Activated B cell treated with CpG ODN at 0.5 μM for 24 hours (primary cell): ENCODE results near the gene MPRIP. TPM values are rescaled to one million over a fixed set of nuclear protein-coding genes. Genes with fewer than 3 reads are reported as not detected.

Experiments used
- ATAC-seq: fragments of 200-7000 bp; cut with Tn5 transposase; one replicate; pipeline ENCODE4 v1.10.0; 2021; ENCODE audit warnings: low read depth, mild to moderate bottlenecking, moderate library complexity
- CTCF ChIA-PET: fragments of 350-600 bp; sonication (Branson Sonifier 250); formaldehyde crosslinking; loops from one replicate; lab custom pipeline; 2021; ENCODE audit warnings: antibody characterized with exemption; lab: Charles Lee
- POLR2A ChIA-PET: fragments of 350-600 bp; sonication (Branson Sonifier 250); formaldehyde crosslinking; loops from one replicate; lab custom pipeline; 2021; ENCODE audit warnings: antibody characterized with exemption; lab: Charles Lee
- DNase-seq: peaks from one replicate; pipeline ENCODE4 v3.0.0; 2022
- H3K27ac Mint-ChIP-seq: one replicate; pipeline ENCODE4 v1.8.0; 2020; ENCODE audit warnings: mixed read lengths
- H3K27me3 Mint-ChIP-seq: one replicate; pipeline ENCODE4 v1.8.0; 2021; ENCODE audit warnings: mixed read lengths
- H3K36me3 Mint-ChIP-seq: one replicate; pipeline ENCODE4 v1.8.0; 2021; ENCODE audit warnings: low read depth, mixed read lengths
- H3K4me1 Mint-ChIP-seq: one replicate; pipeline ENCODE4 v1.8.0; 2021; ENCODE audit warnings: mixed read lengths
- H3K4me3 Mint-ChIP-seq: one replicate; pipeline ENCODE4 v1.8.0; 2020; ENCODE audit warnings: mild to moderate bottlenecking, mixed read lengths
- H3K9me3 Mint-ChIP-seq: one replicate; pipeline ENCODE4 v1.8.0; 2020; ENCODE audit warnings: mixed read lengths
- intact Hi-C: fragments of 100-400 bp; cut with micrococcal nuclease; formaldehyde crosslinking; loops from one replicate; pipeline ENCODE4 v1.15.1; 2024
- total RNA-seq: library from RNA; stranded (reverse); gene quantifications from 2 replicates; pipeline ENCODE4 v1.2.3, GENCODE V29; 2022
- TF ChIP-seq, protein P1 (sequence below): fragments of 200-600 bp; IDR thresholded peaks from one replicate; pipeline ENCODE4 v1.8.0; 2022; ENCODE audit warnings: antibody characterized with exemption, mild to moderate bottlenecking

MPRIP gene
- total RNA-seq, 1 donor from 2014 or later: 231 TPM

DNA sequence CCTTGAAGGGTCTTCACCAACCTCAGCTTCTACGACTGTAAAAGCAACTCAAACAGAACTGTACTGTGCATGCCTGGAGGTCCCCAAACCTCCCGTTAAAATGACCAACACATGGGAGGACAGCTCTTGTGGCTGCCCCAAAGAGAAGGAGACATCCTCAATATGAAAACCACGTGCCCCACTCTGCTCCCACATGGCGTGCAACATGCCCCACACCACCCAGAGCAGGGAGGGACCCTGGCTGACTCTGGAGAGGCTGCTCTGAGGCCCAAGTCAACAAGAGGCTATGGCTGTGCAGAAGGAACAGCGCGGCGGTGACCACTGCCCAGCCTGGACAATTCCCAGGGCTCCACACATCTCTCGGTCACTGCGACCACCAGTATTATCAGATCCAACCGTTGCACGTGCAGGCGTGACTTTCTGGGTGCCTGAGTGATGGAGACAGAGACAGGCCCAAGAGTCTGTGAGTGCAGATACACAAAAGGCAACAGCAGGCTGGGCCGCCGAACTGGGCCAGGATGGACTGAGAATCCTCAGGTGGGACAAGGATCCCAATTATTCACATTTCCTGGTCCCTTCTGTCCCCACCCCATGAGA, 162.5 kb downstream of the MPRIP start:
- TF ChIP-seq, protein P1, sequence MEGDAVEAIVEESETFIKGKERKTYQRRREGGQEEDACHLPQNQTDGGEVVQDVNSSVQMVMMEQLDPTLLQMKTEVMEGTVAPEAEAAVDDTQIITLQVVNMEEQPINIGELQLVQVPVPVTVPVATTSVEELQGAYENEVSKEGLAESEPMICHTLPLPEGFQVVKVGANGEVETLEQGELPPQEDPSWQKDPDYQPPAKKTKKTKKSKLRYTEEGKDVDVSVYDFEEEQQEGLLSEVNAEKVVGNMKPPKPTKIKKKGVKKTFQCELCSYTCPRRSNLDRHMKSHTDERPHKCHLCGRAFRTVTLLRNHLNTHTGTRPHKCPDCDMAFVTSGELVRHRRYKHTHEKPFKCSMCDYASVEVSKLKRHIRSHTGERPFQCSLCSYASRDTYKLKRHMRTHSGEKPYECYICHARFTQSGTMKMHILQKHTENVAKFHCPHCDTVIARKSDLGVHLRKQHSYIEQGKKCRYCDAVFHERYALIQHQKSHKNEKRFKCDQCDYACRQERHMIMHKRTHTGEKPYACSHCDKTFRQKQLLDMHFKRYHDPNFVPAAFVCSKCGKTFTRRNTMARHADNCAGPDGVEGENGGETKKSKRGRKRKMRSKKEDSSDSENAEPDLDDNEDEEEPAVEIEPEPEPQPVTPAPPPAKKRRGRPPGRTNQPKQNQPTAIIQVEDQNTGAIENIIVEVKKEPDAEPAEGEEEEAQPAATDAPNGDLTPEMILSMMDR: no peak
- ChIA-PET CTCF (no interaction called here), POLR2A (interaction anchor here (1.3 kb wide), 1 partner anchor 12 kb away, joined by 4 read pairs; no protein-coding TSS in a partner anchor)
- Mint-ChIP-seq H3K27me3 (no peaks in the 10 kb centered on the region), H3K9me3 (no peaks in the 10 kb centered on the region), H3K4me3 (peak overlapping the region; percentile 87), H3K36me3 (peaks cover 11% of the 10 kb centered on the region), H3K27ac (no peak overlapping the region), H3K4me1 (peaks cover 23% of the 10 kb centered on the region)
- intact Hi-C loops: no loop called here
- no peak for ATAC-seq
- no peak for DNase-seq

DNA sequence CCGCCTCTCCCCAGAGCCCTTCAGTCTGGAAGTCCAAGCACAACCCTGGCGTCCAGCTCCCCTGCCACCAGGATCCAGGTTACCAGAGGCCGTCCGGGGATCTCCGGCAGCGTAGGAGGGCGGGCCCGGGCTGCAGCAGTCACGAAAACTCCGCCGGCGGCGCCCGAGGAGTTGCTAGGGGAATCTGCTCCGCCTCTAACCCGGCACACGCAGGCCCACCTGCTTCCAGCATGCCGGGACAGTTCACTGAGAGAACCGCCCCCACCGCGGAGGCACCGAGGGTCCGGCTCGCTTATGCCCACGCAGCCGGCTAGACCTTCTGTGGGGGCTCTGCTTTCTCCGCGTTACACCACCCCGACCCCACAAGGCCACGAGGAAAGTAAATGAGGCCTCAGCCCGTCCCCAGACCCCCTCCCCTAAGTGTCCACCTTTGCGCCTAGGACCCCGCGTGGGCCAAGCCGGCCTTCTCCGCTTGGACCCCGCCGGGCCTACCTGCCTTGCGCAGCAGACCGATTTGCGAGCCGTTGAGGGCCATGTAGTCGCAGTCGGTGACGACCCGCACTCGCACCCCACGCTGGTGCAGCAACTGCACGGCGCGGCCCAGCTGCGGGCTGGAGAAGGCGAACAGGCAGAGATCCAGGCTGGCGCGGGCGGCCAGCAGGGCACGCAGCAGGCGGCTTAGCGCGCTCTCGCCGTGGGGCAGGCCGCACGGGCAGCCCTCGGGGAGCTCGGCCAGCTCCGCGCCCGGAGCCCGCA, 163.3 kb downstream of the MPRIP start:
- Mint-ChIP-seq H3K27me3 (no peaks in the 10 kb centered on the region), H3K4me1 (peaks cover 23% of the 10 kb centered on the region), H3K4me3 (peak overlapping the region; percentile 87), H3K36me3 (peaks cover 11% of the 10 kb centered on the region), H3K27ac (peak overlapping the region; percentile 83), H3K9me3 (no peaks in the 10 kb centered on the region)
- ChIA-PET POLR2A (interaction anchor here (1.3 kb wide), 1 partner anchor 13 kb away, joined by 4 read pairs; no protein-coding TSS in a partner anchor), CTCF (no interaction called here)
- TF ChIP-seq, protein P1: no peak
- ATAC-seq (peak; percentile 38), DNase-seq (peak; percentile 42)
- intact Hi-C loops: loop anchor here (1.0 kb wide), 3 partner anchors 32 to 203 kb away; partner anchors contain the start of genes COPS3 and FLCN

DNA sequence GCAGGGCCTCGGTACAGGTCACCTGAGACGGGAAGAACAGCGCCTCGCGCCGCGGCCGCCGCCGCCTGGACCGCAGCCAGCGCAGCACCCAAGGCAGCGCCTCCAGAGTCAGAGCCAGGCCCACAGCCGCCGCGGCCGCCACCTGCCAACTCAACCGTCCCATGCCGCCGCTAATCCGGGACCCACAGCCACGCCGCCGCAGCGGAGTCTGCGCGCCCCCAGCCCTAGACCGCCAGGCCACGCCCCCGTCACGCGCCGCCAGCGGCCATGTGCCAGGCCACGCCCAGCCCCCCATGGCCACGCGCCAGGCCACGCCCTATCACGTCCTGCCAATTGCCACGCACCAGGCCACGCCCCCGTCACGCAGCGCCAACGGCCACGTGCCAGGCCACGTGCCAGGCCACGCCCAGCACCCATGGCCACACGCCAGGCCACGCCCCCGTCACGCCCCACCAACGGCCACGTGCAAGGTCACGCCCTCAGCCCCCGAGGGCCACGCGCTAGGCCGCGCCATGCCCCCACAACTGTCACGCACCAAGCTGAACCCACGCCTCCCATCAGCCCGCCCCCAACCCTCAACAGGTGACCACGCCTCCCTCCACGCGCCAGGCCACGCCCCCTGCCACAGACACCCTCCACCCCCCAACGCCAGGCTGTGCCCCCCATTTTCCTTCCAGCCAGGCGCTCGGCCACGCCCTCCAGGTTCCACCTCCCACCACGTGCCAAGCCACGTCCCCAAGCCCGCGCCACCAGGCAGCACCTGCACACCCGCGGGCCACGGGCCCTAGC, 164.1 kb downstream of the MPRIP start, which contains the start of gene PLD6:
Gene PLD6, minus strand, starts transcription at position 210 of the 789 bp plus-strand sequence. Its CDS starts 47 bp downstream, at position 163.
- Mint-ChIP-seq H3K4me1 (peaks cover 23% of the 10 kb centered on the region), H3K4me3 (peak within 1 kb of the TSS; percentile 87), H3K36me3 (peaks cover 9% of the 10 kb centered on the region), H3K27ac (peak within 1 kb of the TSS; percentile 83), H3K9me3 (no peaks in the 10 kb centered on the region), H3K27me3 (no peaks in the 10 kb centered on the region)
- DNase-seq (peak; percentile 84), ATAC-seq (peak; percentile 81)
- TF ChIP-seq, protein P1: no peak
- intact Hi-C loops: loop anchor here (1.0 kb wide), 3 partner anchors 31 to 204 kb away; partner anchors contain the start of genes COPS3 and FLCN
- ChIA-PET CTCF (no interaction called here), POLR2A (interaction anchor here (0.6 to 1.3 kb wide), 2 partner anchors 100 to 160 kb away, joined by 3 read pairs; no protein-coding TSS in a partner anchor)

DNA sequence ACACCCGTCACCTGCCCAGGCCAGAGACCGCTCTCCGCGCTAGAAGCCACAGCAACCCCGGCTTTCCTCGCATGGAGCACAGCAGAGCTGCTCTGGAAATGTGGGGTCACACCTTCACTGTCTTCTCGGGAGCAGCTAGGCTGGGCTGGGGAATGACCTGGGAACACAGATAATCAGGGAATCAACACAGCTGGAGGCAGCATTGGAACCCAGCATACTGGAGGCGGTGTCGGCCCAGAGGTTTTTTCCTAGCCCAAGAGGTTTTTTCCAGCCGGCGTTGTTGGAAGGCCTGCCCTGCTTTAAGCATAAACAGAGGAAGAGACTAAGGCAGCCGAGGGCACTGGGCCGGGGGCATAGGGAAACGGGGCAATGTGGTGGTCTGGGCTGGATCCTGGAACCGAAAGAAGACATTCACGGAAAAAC, 164.7 kb downstream of the MPRIP start:
- ChIA-PET CTCF (no interaction called here), POLR2A (interaction anchor here (0.6 to 1.3 kb wide), 2 partner anchors 99 to 161 kb away, joined by 3 read pairs; no protein-coding TSS in a partner anchor)
- no peaks in the 10 kb centered on the region for H3K9me3 Mint-ChIP-seq
- H3K4me1 Mint-ChIP-seq: peaks cover 23% of the 10 kb centered on the region
- H3K4me3 Mint-ChIP-seq: peak overlapping the region; percentile 56
- peak overlapping the region; percentile 35 for H3K27ac Mint-ChIP-seq
- TF ChIP-seq, protein P1: no peak
- ATAC-seq (no peak), DNase-seq (no peak)
- intact Hi-C loops: loop anchor here (1.0 kb wide), 3 partner anchors 30 to 205 kb away; partner anchors contain the start of genes COPS3 and FLCN
- H3K36me3 Mint-ChIP-seq: peaks cover 9% of the 10 kb centered on the region
- no peaks in the 10 kb centered on the region for H3K27me3 Mint-ChIP-seq
